ENCODE data around the gene MGAT2. TPM values are rescaled to one million over a fixed set of nuclear protein-coding genes. Genes with fewer than 3 reads are reported as not detected.
"Not testable (repeated sequence)": the region's sequence is repeated elsewhere in the genome, so short reads cannot be mapped to it uniquely, and the experiment has no call there.

MGAT2 gene
- polyA plus RNA-seq, 1 experiment, result 24.1 TPM

DNA sequence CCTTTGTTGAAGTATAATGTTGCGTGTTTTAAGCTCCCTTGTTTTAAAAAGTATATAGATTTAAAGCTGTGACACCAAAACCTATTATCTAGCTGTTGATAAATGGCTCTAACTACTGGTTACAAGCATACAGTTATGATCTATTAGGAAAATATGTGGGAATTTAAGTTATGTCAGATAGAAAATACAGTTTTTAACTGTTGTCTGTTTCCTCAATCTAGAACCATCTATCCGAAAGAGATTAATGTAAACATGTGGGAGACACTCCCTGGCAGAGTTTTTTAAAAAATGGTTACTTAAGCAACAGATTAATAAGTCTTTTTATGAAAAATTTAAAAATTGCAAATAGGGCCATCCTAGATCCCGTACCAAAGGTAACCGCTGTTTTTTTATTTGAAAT, 8.3 kb upstream of the MGAT2 start:
- TF ChIP-seq, protein P1, sequence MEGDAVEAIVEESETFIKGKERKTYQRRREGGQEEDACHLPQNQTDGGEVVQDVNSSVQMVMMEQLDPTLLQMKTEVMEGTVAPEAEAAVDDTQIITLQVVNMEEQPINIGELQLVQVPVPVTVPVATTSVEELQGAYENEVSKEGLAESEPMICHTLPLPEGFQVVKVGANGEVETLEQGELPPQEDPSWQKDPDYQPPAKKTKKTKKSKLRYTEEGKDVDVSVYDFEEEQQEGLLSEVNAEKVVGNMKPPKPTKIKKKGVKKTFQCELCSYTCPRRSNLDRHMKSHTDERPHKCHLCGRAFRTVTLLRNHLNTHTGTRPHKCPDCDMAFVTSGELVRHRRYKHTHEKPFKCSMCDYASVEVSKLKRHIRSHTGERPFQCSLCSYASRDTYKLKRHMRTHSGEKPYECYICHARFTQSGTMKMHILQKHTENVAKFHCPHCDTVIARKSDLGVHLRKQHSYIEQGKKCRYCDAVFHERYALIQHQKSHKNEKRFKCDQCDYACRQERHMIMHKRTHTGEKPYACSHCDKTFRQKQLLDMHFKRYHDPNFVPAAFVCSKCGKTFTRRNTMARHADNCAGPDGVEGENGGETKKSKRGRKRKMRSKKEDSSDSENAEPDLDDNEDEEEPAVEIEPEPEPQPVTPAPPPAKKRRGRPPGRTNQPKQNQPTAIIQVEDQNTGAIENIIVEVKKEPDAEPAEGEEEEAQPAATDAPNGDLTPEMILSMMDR (IDR thresholded peaks at IDR 0.05; ENCODE audit: insufficient read depth, low read depth, low read length), result no peak
- ChIA-PET POLR2A (no interaction called here), CTCF (interaction anchor here (1.2 to 1.5 kb wide), 2 partner anchors 9 to 22 kb away, joined by 3 to 4 read pairs; partner anchors contain the start of genes MGAT2 and RPL36AL)
- DNase-seq (ENCODE audit: low read depth), result no peak
- no peak overlapping the region for H3K4me3 ChIP-seq (ENCODE audit: low read depth, low read length)
- H3K36me3 ChIP-seq (ENCODE audit: control insufficient read depth, insufficient read depth, low read length), result no peaks in the 10 kb centered on the region; the same call in 1 of the 2 replicates
- H3K27me3 ChIP-seq (ENCODE audit: control insufficient read depth, insufficient read depth, low read length), result no peaks in the 10 kb centered on the region

DNA sequence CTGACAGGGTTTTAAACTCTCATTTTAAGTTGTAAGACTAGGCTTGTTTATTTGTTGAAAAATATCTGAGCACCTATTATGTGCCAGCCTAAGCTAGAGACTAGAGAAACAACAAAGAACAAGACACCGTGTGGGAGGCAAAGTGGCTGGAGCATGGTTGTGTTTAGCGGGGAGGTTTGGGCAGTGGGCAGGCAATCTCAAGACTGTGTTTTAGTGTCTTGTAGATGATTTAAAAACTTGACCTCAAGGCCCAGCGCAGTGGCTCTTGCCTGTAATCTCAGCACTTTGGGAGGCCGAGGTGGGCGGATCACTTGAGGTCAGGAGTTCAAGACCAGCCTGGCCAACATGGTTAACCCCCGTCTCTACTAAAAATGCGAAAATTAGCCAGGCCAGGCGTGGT, 7.9 kb upstream of the MGAT2 start:
- DNase-seq (ENCODE audit: low read depth), result no peak
- ChIA-PET POLR2A (no interaction called here), CTCF (interaction anchor here (1.2 to 1.5 kb wide), 2 partner anchors 8 to 21 kb away, joined by 3 to 4 read pairs; partner anchors contain the start of genes MGAT2 and RPL36AL)
- H3K36me3 ChIP-seq (ENCODE audit: control insufficient read depth, insufficient read depth, low read length), result no peaks in the 10 kb centered on the region; the same call in 1 of the 2 replicates
- TF ChIP-seq, protein P1 (IDR thresholded peaks at IDR 0.05; ENCODE audit: insufficient read depth, low read depth, low read length), result no peak
- H3K4me3 ChIP-seq (ENCODE audit: low read depth, low read length), result no peak overlapping the region
- H3K27me3 ChIP-seq (ENCODE audit: control insufficient read depth, insufficient read depth, low read length), result no peaks in the 10 kb centered on the region

DNA sequence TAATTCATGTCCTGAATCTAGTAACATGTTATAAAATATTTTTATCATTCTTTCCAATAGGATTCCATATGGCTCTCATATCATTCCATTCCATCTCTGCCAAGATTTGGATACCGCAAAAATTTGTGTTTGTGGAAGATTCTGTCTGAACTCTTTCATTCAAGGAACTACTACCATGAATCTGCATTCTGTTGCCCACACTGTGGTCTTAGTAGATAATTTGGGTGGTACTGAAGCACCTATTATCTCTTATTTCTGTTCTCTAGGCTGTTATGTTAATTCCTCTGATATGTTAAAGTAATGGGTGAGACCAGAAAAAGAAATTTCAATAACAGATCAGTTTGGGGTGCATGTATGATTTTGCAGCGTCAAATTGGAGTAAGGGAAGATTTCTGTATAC, 6.4 kb upstream of the MGAT2 start:
- no peaks in the 10 kb centered on the region; the same call in 1 of the 2 replicates for H3K36me3 ChIP-seq (ENCODE audit: control insufficient read depth, insufficient read depth, low read length)
- CTCF ChIA-PET, result no interaction called here
- DNase-seq (ENCODE audit: low read depth), result no peak
- no peaks in the 10 kb centered on the region for H3K27me3 ChIP-seq (ENCODE audit: control insufficient read depth, insufficient read depth, low read length)
- TF ChIP-seq, protein P1 (IDR thresholded peaks at IDR 0.05; ENCODE audit: insufficient read depth, low read depth, low read length), result no peak
- no peak overlapping the region for H3K4me3 ChIP-seq (ENCODE audit: low read depth, low read length)
- POLR2A ChIA-PET, result no interaction called here

DNA sequence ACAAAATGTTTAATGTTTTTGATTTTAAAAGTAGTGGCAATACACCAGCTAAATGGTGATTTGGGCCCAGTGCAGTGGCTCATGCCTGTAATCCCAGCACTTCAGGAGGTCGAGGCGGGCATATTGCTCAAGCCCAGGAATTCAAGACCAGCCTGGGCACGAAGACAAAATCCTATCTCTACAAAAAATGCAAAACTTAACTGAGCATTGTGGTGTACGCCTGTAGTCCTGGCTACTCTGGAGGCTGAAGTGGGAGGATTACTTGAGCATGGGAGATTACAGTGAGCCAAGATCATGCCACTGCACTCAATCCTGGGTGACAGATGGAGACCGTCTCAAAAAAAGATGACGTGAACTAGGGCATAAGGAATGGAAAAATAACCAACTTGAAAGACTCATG, 4.8 kb upstream of the MGAT2 start:
- TF ChIP-seq, protein P1 (IDR thresholded peaks at IDR 0.05; ENCODE audit: insufficient read depth, low read depth, low read length), result no peak
- H3K27me3 ChIP-seq (ENCODE audit: control insufficient read depth, insufficient read depth, low read length), result no peaks in the 10 kb centered on the region
- ChIA-PET CTCF (no interaction called here), POLR2A (interaction anchor here (0.6 kb wide), 1 partner anchor 10 kb away, joined by 16 read pairs; no protein-coding TSS in a partner anchor)
- DNase-seq (ENCODE audit: low read depth), result no peak
- H3K36me3 ChIP-seq (ENCODE audit: control insufficient read depth, insufficient read depth, low read length), result no peaks in the 10 kb centered on the region; the same call in 1 of the 2 replicates
- no peak overlapping the region for H3K4me3 ChIP-seq (ENCODE audit: low read depth, low read length)

DNA sequence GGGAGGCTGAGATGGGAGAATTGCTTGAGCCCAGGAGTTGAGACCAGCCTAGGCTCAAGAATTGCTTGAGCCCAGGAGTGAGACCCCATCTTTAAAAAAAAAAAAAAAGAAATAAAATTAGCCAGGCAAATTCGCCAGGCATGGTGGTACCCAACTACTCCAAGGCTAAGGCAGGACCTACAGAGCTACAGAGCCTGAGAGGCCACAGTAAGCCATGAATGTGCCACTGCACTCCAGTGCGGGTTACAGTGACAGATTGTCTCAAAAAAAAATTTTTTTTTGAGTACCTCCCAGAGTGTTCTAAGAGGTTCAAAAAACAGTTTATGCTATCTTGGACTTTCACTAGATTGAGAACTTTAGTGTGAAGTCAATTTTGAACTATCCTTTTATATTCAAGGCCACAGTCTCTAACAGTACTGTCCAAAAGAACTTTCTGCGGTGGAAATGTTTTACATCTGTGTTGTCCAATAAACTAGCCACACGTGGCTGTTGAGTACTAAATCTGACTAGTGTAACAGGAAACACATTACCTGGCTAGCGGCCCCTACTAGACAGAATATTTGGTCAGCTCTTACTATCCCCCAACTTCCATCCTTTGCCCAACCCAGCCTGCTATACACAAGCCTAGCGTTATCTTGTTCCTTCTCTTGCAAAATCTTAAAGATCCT, 2.6 kb upstream of the MGAT2 start:
- CTCF ChIA-PET, result interaction anchor here (0.9 to 1.6 kb wide), 2 partner anchors 19 to 31 kb away, joined by 3 read pairs; partner anchors contain the start of gene LRR1
- POLR2A ChIA-PET, result no interaction called here
- TF ChIP-seq, protein P1 (IDR thresholded peaks at IDR 0.05; ENCODE audit: insufficient read depth, low read depth, low read length), result no peak
- no peak for DNase-seq (ENCODE audit: low read depth)
- H3K36me3 ChIP-seq (ENCODE audit: control insufficient read depth, insufficient read depth, low read length), result no peaks in the 10 kb centered on the region; the same call in 1 of the 2 replicates
- no peak overlapping the region for H3K4me3 ChIP-seq (ENCODE audit: low read depth, low read length)
- H3K27me3 ChIP-seq (ENCODE audit: control insufficient read depth, insufficient read depth, low read length), result no peaks in the 10 kb centered on the region

DNA sequence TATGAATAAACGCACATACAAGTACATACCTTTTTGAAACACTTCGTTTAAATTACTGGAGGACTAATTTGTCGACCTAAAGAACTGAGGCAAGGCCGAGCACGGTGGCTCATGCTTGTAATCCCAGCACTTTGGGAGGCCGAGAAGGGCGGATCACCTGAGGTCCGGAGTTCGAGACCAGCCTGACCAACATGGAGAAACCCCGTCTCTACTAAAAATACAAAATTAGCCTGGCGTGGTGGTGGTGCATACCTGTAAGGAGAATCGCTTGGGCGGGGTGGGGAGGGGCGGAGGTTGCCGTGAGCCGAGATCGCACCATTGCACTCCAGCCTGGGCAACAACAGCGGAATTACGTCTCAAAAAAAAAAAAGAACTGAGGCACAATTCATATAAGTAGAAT, 1.3 kb upstream of the MGAT2 start:
- H3K27me3 ChIP-seq (ENCODE audit: control insufficient read depth, insufficient read depth, low read length); POLR2A ChIA-PET; DNase-seq (ENCODE audit: low read depth); H3K36me3 ChIP-seq (ENCODE audit: control insufficient read depth, insufficient read depth, low read length): not testable (repeated sequence)
- H3K4me3 ChIP-seq (ENCODE audit: low read depth, low read length), result peak overlapping the region; percentile 95
- CTCF ChIA-PET, result interaction anchor here (1.2 to 2.9 kb wide), 2 partner anchors 9 to 15 kb away, joined by 4 to 25 read pairs; partner anchors contain the start of gene DNAAF2

Data from BJ (cell line).